ENCODE measurements around the gene KMO.

GRCh38 chr1:241598249-241598648 lies 66.1 kb downstream of the KMO start:
- no peak for TF ChIP-seq CTCF (IDR thresholded peaks at IDR 0.05)
- no peak for TF ChIP-seq EZH2phosphoT487 (IDR thresholded peaks at IDR 0.05)
- no peak for TF ChIP-seq EZH2 (IDR thresholded peaks at IDR 0.05)

Measured in neural progenitor cell (in vitro differentiated cells).